GM21526 (cell line): Measurements from ENCODE around the gene KRTAP10-11.
"Not testable (repeated sequence)": the region's sequence is repeated elsewhere in the genome, so short reads cannot be mapped to it uniquely, and the experiment has no call there.

ENCODE experiments used
- ATAC-seq: cut with Tn5 transposase; IDR thresholded peaks from one replicate; pipeline ENCODE4 v1.9.1; 2021; ENCODE audit warnings: moderate library complexity; ENCODE audit not compliant: unreplicated experiment, low FRiP score

KRTAP10-11 gene

DNA sequence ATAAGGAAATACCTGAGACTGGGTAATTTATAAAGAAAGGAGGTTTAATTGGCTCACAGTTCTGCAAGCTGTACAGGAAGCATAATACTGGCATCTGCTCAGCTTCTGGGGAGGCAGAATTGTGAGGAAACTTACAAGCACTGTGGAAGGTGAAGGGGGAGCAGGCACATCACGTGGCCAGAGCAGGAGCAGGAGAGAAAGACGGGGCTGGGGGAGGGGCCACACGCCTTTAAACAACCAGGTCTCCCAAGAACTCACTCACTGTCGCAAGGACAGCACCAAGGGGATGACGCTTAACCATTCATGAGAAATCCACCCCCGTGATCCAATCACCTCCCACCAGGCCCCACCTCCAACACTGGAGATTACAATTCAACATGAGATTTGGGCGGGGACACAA, 15.4 kb downstream of the KRTAP10-11 start:
- ATAC-seq, result not testable (repeated sequence)

DNA sequence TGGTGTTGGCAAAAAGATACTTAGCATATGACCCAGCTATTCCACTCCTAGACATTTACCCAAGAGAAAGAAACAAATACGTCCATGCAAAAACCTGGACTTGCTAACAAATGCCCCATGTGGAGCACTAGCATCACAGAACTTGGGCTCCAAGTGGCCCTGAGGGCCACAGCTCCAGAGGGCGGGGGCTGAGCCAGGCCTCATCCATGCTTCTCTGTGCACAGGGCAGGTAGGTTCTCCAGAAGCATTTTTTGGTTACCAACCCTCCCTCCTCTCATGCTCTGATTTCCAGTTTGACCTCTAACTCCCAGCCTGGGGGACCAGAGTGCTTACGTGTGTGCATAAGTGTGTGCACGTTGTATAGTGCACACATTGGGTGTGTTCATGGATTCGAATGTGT, 18.5 kb downstream of the KRTAP10-11 start:
- no peak for ATAC-seq

DNA sequence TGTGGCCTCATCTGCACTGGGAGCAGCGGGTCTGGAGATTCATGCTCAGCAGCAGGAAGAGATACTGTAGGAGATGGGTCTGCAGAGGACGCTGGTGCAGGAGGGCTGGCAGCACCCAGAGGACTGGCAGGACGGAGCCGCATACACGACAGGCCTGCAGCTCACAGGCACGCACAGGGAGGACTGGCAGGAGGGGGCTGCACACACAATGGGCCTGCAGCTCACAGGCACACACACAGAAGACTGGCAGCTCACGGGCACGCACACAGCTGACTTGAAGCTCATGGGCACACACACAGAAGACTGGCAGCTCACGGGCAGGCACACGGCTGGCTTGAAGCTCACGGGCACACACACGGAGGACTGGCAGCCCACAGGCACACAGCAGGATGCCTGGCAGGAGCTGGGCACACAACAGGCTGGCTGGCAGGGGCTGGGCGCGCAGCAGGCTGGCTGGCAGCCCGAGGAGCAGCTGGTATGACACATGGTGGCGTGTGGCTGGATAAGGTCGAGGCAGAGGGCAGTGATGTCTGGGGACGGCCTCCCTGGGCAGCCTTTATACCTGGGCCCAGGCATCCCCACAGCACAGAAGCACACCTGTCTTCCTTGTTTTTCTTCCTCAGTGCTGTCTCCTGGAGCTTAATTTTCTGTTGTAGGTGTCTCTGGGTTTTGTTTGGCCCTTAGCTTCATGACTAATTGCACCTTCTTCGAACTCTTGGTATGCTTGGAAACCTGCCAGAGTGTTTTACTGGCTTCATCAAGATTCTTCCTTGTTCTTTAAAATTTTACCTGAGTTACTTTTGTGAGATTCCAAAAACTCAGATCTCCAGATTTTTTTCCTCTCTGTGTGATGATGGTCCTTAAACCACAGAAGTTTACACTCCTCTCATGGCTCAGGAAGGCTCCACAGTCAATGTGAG, 20.4 kb downstream of the KRTAP10-11 start, which contains the start of gene KRTAP12-2:
TSS of gene KRTAP12-2 (minus strand) at position 527 of the 920 bp plus-strand sequence. CDS start at position 486, 41 bp downstream.
- no peak for ATAC-seq

DNA sequence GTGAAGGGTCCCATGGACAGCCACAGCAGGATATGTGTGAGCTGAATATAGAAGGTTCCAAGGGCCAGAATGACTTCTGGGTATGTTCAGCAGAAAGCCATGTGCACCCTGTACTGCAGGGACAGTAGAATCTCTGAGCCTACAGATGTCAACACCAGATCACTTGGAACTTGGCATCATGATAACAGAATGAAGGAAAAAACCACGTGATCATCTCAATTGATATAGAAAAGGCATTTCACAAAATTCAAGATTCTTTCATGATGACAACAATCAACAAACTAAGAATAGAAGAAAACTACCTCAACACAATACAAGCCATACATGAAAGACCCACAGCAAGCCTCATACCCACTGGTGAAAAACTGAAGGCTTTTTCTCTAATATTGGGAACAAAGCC, 21.4 kb downstream of the KRTAP10-11 start:
- no peak for ATAC-seq

DNA sequence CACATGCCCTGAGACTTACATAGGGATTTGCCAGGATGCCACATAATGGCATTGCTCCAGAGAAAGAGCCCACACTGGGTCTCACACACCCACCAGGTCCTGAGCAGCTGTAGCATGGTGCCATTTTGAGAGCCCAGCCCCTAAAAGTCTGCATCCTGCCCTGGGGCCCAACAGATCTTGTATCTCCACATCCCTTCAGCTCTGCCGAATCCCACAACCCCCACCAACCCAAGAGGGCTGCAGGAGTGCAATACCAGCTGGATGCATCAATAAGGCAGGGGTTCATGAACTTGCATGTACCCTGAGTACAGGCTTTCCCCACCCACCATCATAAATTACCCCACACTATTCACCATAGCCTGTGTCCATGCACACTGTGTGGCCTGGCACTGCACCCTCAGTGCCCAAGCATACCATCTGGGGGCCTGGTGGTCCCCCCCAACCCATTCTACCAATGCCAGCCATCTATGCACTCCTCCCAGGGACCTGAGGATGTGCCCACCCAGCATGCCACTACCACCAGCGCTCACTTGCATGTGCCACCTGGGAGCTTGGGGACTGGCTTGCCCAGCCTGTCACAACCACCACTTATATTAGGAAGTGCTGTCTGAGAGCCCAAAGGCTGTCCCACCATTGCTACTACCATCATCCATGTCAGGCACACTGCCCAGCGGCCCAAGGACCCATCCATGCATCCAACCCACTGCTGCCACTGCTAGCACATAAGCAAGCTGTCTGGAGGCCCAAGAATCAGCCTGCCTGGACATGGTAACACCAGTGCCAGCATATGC, 24.6 kb downstream of the KRTAP10-11 start:
- no peak for ATAC-seq

DNA sequence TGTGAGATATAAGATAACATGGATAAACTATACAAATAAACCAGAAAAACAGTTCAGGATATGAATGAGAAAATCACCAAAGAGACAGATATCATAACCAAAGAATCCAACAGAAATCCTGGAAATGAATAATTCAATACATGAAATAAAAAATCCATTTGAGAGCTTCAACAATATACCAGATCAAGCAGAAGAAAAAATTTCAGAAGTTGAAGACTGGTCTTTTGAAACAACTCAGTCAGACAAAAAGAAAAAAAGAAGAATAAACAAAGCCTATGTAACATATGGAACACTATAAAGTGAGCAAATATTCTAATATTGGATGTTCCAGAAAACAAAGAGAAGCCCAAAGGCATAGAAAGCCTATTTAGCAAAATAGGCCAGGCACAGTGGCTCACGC, 25.7 kb downstream of the KRTAP10-11 start:
- no peak for ATAC-seq

DNA sequence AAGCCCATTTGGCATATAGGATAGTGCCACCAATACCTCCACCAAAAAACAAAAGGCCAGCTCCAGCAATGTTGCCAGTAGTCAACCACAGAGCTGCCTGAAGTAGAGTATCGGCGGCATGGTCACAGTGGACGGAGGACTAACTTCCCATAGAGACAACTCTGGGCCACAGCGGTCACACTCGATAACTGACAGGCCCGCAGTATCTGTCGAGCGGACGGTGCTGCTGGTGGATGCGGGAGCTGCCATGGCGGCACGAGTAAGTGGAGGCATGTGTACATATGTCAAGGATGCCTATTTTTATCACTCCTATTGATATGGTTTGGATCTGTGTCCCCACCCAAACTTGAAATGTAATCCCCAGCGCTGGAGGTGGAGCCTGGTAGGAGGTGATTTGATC, 31.7 kb downstream of the KRTAP10-11 start:
- no peak for ATAC-seq

DNA sequence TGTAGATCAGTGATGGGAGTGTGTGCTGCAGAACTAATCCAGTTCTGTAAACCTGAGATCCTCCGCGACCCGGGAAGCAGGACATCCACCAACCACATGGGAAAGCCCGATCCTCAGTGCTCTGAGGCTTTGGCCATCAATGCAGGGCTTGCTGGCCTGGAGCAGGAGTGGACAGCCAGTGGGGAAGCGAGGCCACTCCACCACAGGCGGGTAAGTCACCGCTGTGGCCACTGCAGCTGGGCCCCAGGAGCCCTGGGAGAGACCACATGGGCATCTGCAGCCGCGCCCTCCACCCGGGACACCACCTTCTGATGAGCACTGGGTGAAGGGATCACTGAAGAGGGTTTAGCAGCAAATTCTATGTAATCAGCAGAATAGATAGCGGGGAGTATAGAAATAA, 34.9 kb downstream of the KRTAP10-11 start:
- no peak for ATAC-seq

DNA sequence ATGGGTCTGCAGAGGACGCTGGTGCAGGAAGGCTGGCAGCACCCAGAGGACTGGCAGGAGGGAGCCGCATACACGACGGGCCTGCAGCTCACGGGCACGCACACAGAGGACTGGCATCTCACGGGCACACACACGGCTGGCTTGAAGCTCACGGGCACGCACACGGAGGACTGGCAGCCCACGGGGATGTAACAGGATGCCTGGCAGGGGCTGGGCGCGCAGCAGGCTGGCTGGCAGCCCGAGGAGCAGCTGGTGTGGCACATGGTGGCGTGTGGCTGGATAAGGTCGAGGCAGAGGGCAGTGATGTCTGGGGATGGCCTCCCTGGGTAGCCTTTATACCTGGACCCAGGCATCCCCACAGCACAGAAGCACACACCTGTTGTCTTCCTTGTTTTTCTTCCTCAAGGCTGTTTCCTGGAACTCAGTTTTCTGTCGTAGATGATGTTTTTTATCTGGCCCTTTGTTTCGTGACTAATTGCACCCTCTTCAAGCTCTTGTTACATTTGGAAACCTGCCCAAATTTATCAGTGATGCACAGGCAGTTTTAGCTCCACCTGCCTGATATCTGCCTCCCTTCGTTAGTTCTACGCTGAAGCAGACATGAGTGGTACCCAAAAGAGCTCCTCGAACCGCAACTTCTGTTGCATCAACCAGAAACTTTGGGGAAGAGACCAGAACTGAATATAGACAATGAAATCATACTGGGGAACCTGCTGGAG, 35.8 kb downstream of the KRTAP10-11 start, which contains the start of gene KRTAP12-1:
TSS of gene KRTAP12-1 (minus strand) at position 303 of the 719 bp plus-strand sequence. CDS start at position 263, 40 bp downstream.
- no peak for ATAC-seq

DNA sequence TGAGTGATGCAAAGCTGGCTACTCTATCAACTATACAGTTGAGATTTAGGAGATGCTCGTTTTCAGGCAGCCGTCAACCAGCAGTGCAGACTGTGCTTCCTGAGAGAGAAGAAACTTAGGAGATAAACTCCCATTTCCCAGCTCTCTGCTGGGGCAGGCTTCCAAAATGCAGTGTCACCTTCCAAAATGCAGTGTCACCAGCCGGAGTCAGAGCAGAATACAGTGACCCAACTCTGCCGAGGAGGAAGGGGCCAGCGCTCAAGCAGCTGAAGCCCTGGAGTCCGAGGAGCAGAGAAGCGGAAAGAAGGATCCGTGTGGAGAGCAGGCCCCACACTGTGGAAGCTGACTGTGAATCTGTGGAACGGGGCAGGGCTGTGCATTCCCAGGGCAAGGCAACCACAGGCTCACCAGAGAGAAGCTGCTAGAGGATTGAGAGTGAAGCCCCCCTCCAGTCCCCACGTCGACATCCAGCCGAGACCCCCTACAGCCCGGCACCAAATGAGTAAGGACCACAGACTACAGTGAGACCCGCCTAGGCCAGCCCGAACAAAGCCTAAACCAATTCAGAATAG, 36.5 kb downstream of the KRTAP10-11 start:
- ATAC-seq, result no peak

DNA sequence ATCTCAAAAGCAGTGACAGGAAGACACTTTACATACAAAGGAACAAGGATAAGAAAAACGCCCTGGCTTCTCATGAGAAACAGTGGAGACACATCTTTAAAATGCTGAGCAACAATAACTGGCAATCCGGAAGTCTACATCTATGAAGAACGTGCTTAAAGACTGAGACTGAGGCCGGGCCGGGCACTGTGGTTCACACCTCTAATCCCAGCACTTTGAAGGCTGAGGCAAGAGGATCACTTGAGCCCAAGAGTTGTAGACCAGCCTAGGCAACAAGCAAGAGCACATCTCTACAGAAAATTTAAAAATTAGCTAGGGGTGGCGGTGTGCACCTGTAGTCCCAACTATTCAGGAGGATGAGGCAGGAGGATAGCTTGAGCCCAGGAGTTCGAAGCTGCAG, 37.9 kb downstream of the KRTAP10-11 start:
- no peak for ATAC-seq

DNA sequence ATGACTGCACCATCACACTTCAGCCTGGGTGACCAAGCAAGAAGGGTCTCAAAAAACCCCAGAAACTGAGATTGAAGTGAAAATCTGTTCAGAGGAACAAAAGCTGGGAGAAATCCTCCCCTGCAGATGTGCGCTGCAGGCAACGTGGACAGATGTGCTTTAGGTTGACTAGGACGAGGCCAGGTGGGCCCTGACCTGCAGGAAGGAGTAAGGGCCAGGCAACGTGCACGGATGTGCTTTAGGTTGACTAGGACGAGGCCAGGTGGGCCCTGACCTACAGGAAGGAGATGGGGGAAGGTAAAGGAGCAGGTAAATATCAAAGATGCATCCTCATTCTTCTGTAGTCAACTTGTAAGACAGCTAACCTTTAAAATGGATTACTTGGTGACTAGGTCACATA, 38.3 kb downstream of the KRTAP10-11 start:
- no peak for ATAC-seq

DNA sequence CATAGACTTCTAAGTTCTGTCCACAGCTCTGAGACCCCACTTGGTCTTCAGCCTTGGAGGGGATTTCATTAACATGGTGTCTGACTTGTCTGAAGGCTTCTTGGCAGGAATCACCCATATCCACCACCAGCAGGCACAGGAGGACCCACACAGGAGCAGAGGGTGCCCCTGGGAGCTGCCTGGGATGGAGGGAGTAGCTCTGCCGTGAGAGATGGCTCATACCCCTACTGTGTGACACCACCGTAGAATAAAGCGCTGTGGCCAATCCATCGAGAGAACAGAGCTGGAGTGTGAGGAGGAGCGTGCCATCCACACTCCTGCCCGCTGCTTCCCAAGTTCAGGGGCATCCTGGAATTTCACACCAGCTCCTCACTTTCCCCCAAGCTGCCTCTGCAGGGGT, 38.8 kb downstream of the KRTAP10-11 start:
- not testable (repeated sequence) for ATAC-seq

DNA sequence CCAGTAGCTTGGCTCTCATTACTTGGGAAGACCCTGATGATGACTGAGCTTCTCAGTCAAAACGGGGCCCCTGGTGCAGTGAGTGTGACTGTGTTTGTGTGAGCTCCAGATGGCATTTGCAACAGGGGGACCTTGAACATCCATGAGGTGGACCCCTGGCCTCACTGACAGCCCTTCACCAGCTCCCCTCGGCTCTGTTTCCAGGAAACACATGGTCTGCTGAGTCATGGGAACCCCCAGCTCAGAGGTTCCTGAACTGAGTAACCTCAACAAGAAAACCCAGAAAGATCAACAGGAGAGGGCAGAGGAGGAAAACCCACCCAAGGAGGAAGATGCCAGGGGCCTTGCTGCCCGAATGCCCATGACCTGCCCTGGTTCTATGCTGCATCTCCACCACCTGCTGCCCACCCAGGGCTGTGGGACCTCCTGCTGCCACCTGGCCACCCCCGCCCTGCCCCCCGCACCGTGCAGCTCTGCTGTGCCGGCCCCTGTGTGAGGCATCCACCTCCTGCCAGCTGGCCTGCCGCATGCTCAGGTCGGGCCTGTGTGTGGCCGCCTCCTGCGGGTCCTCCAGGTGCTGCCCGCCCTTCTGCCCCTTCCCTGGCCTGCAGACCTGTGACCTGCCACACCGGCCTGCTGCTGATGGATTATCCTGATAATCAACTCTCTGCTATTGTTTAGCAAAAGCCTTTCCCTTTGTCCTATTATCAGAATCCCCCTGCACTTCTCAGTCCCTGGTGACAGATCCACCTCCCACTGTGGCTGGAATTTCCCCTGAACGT, 40.0 kb downstream of the KRTAP10-11 start:
- no peak for ATAC-seq

DNA sequence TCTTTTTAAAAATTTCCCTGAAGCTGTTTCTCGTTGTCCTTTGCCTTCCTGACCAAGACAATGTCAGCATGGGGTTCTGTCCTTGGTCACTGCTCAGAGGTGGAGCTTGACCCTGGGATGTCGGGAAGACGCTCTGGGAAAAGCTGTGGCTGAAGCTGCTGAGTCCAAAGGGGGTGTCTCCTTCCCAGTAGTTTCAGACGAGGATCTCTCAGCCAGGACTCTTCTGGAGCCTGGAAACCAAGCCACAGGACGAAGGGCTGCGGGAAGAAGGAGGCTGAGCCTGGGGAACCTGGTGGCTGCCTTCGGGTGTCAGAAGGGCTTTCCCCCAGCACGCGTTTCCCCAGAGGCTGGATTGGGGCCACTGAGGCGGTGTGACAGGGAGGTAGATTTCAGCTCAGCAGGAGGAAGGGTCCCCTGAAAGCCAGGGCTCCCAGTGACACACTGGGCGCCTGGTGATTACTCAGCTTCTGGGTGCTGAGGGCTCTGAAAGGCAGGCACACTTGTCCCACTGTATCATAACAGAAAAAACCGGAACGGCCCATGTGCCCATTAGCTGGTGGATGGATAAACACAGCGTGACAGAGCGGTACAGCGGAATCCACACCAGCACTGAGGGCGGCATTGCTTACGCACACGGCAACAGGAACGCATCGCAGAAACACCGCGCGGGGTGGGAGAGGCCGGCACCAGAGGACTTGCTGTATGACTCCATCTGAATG, 40.8 kb downstream of the KRTAP10-11 start:
- no peak for ATAC-seq

DNA sequence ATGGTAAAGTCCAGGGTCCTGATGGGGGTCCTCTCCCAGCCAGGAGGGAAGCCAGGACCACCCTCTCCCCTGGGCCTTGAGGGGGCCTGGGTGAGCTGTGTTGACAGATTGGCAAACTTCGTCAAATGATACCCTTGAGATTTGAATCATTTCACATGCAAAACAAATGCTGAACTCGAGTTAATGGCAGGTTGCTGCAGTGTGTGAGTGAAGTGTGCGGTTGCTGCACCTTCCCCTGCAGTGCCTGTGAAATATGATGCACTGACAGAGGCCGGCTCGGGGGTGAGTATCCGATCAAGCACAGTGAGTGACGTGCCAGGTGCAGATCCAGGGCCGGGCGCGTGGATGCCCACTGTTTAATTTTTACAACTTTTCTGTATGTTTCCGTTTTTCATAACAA, 41.5 kb downstream of the KRTAP10-11 start:
- no peak for ATAC-seq

DNA sequence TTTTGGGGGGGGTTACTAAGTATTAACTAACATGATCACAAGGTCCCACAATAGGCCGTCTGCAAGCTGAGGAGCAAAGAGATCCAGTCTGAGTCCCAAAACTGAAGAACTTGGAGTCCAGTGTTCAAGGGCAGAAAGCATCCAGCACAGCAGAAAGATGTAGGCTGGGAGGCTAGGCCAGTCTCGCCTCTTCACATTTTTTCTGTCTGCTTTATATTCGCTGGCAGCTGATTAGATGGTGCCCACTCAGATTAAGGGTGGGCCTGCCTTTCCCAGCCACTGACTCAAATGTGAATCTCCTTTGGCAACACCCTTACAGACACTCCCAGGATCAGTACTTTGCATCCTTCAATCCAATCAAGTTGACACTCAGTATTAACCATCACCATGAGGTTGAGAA, 43.5 kb downstream of the KRTAP10-11 start:
- not testable (repeated sequence) for ATAC-seq

DNA sequence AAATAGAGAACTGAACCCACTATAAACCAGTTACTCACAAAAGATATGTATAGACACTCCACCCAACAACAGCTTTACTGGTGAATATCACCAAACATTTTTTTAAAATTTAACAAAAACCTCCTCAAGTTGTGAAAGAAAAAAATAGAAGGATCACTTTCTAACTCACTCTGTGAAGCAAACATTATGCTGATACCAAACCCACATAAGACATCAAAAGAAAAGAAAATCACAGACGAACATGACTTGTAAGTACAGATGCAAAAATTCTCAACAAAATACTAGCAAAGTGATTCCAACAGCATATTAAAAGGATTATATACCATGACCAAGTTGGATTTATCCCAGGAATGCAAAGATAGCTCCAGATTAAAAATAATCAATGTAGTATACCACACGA, 45.5 kb downstream of the KRTAP10-11 start:
- ATAC-seq, result no peak
